Astrocyte of the spinal cord (primary cell): ENCODE data around the gene TNRC6B.
A peak's percentile ranks its signal among the peaks of the same experiment; 100 is the strongest.
"Not testable (repeated sequence)": the region's sequence is repeated elsewhere in the genome, so short reads cannot be mapped to it uniquely, and the experiment has no call there.

Experiments
- DNase-seq: peaks from one replicate; pipeline ENCODE4 v3.0.0; 2011; ENCODE audit warnings: low read depth, low spot score
- H3K4me3 ChIP-seq: 2 replicates; pipeline ENCODE4 v1.5.1; 2011; ENCODE audit warnings: low read depth, mild to moderate bottlenecking, low read length, moderate library complexity
- CTCF ChIP-seq: IDR thresholded peaks from 2 replicates; pipeline ENCODE4 v1.5.1; 2012; ENCODE audit warnings: low read depth, mild to moderate bottlenecking, low read length, inconsistent platforms
- in situ Hi-C: cut with HindIII; loops from 2 replicates; pipeline ENCODE4 v1.10.0; 2017; ENCODE audit warnings: low sequenced_read_pairs

Gene TNRC6B

GRCh38 chr22:40183029-40183581, 5.4 kb downstream of the TNRC6B start:
- TF ChIP-seq CTCF = no peak
- no peak overlapping the region for H3K4me3 ChIP-seq
- peak; percentile 87 for DNase-seq
- in situ Hi-C loops = no loop called here

- DNase-seq, in situ Hi-C loops, H3K4me3 ChIP-seq: not testable (repeated sequence)
Measured at GRCh38 chr22:40183603-40184002, 5.9 kb downstream of the TNRC6B start.

GRCh38 chr22:40187389-40187788, 9.7 kb downstream of the TNRC6B start:
- in situ Hi-C loops = no loop called here
- H3K4me3 ChIP-seq = no peak overlapping the region
- DNase-seq = no peak
- no peak for TF ChIP-seq CTCF

GRCh38 chr22:40189997-40190396, 12.3 kb downstream of the TNRC6B start:
- TF ChIP-seq CTCF = no peak
- in situ Hi-C loops = no loop called here
- no peak overlapping the region for H3K4me3 ChIP-seq
- no peak for DNase-seq

GRCh38 chr22:40190501-40190900, 12.8 kb downstream of the TNRC6B start:
- H3K4me3 ChIP-seq = no peak overlapping the region
- TF ChIP-seq CTCF = no peak
- in situ Hi-C loops = no loop called here
- DNase-seq = no peak

GRCh38 chr22:40193429-40194421, 16.0 kb downstream of the TNRC6B start:
- in situ Hi-C loops = no loop called here
- no peak overlapping the region for H3K4me3 ChIP-seq
- peak; percentile 51 for TF ChIP-seq CTCF
- DNase-seq = peak; percentile 62

GRCh38 chr22:40194656-40195055, 16.9 kb downstream of the TNRC6B start:
- in situ Hi-C loops = no loop called here
- TF ChIP-seq CTCF = no peak
- no peak for DNase-seq
- H3K4me3 ChIP-seq = no peak overlapping the region
